ENCODE data around the gene GCK.

Gene GCK

GRCh38 chr7:44189286-44189992 lies at the start of gene GCK:
TSS of gene GCK (minus strand) at chr7:44189439. CDS start at chr7:44188953, 486 bp downstream.
- peaks cover 10% of the 10 kb centered on the region for H3K27me3 ChIP-seq (ENCODE audit: insufficient read depth, low read length)
- H3K4me1 ChIP-seq (ENCODE audit: insufficient read depth, low read length) = peaks cover 12% of the 10 kb centered on the region
- H2AFZ ChIP-seq (ENCODE audit: low read depth, low read length) = no peak within 1 kb of the TSS
- H3K36me3 ChIP-seq (ENCODE audit: insufficient read depth, low read length) = no peaks in the 10 kb centered on the region
- H3K4me3 ChIP-seq (ENCODE audit: low read length) = no peak within 1 kb of the TSS
- no peaks in the 10 kb centered on the region for H3K9me3 ChIP-seq (ENCODE audit: low read length)

DNA sequence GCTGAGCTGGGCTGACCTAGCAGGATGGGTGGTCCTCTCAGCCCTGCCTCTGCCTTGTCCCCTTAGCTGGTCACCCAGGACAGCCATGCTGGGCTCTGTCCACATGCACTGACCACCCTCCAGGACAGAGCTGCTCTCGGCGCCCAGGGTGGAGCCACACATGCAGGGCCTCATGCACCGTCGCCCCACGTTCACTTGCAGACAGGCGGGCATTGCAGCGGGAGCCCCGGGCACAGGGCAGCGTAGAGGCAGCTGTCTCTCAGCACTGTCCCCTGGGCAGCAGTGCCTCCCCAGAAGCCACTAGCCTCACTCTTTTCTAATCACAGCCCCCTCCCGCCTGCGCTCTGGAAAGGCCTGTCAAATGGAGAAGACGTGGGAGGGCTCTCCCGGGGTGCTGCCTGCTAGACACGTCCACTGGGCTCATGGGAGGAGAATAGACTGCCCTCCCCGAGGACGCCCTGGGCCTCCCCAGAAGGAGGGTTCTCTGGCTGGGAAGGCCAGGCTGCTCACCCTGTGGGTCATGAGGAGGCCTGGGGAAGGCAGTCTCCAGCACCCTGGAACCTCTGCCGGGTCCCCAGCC lies 49.0 kb upstream of the GCK start:
- no peaks in the 10 kb centered on the region for H3K4me1 ChIP-seq (ENCODE audit: insufficient read depth, low read length)
- H3K27me3 ChIP-seq (ENCODE audit: insufficient read depth, low read length) = peaks cover 8% of the 10 kb centered on the region
- no peaks in the 10 kb centered on the region for H3K9me3 ChIP-seq (ENCODE audit: low read length)
- no peaks in the 10 kb centered on the region for H3K36me3 ChIP-seq (ENCODE audit: insufficient read depth, low read length)
- no peak overlapping the region for H2AFZ ChIP-seq (ENCODE audit: low read depth, low read length)
- H3K4me3 ChIP-seq (ENCODE audit: low read length) = no peak overlapping the region

GRCh38 chr7:44237696-44238095 lies 48.5 kb upstream of the GCK start:
- Histone ChIP-seq H3K36me3 (ENCODE audit: insufficient read depth, low read length) (no peaks in the 10 kb centered on the region), H3K9me3 (ENCODE audit: low read length) (no peaks in the 10 kb centered on the region), H3K4me1 (ENCODE audit: insufficient read depth, low read length) (no peaks in the 10 kb centered on the region), H2AFZ (ENCODE audit: low read depth, low read length) (no peak overlapping the region), H3K4me3 (ENCODE audit: low read length) (no peak overlapping the region), H3K27me3 (ENCODE audit: insufficient read depth, low read length) (peaks cover 5% of the 10 kb centered on the region)

- no peaks in the 10 kb centered on the region for H3K9me3 ChIP-seq (ENCODE audit: low read length)
- no peak overlapping the region for H3K4me3 ChIP-seq (ENCODE audit: low read length)
- peaks cover 7% of the 10 kb centered on the region for H3K27me3 ChIP-seq (ENCODE audit: insufficient read depth, low read length)
- H3K36me3 ChIP-seq (ENCODE audit: insufficient read depth, low read length) = no peaks in the 10 kb centered on the region
- no peak overlapping the region for H2AFZ ChIP-seq (ENCODE audit: low read depth, low read length)
- H3K4me1 ChIP-seq (ENCODE audit: insufficient read depth, low read length) = no peaks in the 10 kb centered on the region
These were observed 47.1 kb upstream of the GCK start for GRCh38 chr7:44236333-44236728.

GRCh38 chr7:44235582-44236332 lies 46.5 kb upstream of the GCK start:
- H3K9me3 ChIP-seq (ENCODE audit: low read length) = no peaks in the 10 kb centered on the region
- H3K4me3 ChIP-seq (ENCODE audit: low read length) = no peak overlapping the region
- no peaks in the 10 kb centered on the region for H3K4me1 ChIP-seq (ENCODE audit: insufficient read depth, low read length)
- peaks cover 10% of the 10 kb centered on the region for H3K27me3 ChIP-seq (ENCODE audit: insufficient read depth, low read length)
- no peaks in the 10 kb centered on the region for H3K36me3 ChIP-seq (ENCODE audit: insufficient read depth, low read length)
- H2AFZ ChIP-seq (ENCODE audit: low read depth, low read length) = no peak overlapping the region

DNA sequence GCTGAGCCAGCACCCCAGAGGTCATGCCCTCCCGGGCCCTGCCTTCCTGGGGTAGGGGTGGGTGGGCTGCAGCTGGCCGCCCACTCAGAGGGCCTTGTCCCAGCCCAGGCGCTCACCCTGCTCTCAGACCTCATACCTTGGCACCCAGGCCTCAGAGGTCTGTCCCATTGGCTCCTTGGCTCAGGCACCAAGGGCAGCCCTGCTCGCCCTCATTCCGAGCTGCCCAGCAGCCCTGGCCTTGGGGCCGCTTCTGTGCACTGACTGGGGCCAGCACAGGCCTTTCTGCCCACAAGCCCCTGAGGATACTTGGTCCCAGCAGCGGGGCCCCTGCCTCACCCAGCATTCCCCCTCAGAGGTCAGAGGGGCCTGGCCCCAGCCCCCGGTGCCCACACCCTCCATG lies 45.8 kb upstream of the GCK start:
- H3K36me3 ChIP-seq (ENCODE audit: insufficient read depth, low read length) = no peaks in the 10 kb centered on the region
- H3K4me1 ChIP-seq (ENCODE audit: insufficient read depth, low read length) = no peaks in the 10 kb centered on the region
- H3K4me3 ChIP-seq (ENCODE audit: low read length) = no peak overlapping the region
- peaks cover 16% of the 10 kb centered on the region for H3K27me3 ChIP-seq (ENCODE audit: insufficient read depth, low read length)
- no peaks in the 10 kb centered on the region for H3K9me3 ChIP-seq (ENCODE audit: low read length)
- no peak overlapping the region for H2AFZ ChIP-seq (ENCODE audit: low read depth, low read length)

DNA sequence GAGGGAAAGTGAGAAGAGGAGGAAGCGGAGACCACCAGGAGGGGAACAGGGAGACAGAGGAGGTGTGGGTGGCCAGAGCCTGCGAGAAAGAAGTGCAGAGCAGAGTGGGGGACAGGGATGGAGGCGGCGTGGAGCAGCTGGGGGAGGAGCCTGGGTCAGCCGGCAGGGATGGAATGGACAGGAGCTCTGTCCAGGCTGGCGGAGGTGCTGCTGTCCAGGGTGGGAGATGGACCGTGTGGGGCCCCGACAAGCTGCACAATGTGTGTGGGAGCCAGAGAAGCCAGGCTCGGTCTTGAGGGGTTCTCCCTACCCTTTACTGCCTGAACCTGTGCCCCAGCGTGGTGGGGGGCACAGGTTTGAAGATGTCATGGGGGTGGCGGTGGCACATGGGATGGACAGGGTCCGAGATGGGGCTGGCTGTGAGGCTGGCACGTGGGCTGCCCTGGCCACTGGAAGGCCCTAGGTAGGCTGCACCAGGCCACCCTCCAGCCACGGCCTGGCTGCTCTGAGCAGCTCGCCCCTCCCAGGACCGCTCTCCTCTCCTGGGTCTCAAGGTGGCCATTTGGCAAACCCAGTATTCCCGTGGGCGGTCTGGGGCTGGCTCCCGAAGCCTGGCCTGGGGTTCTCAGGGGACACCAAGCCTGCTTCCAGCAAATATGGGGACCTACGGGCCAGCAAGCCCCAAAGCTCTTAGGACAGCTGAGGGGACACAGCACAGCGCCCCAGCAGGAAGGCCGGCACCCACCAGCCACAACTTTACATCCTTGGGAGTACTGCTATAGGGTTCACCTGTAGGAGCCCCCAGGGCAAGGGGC lies 43.9 kb upstream of the GCK start:
- H3K4me3 ChIP-seq (ENCODE audit: low read length) = no peak overlapping the region

GRCh38 chr7:44232396-44232795 lies 43.2 kb upstream of the GCK start:
- Histone ChIP-seq H3K9me3 (ENCODE audit: low read length) (no peaks in the 10 kb centered on the region), H3K4me3 (ENCODE audit: low read length) (no peak overlapping the region), H3K36me3 (ENCODE audit: insufficient read depth, low read length) (no peaks in the 10 kb centered on the region), H3K4me1 (ENCODE audit: insufficient read depth, low read length) (no peaks in the 10 kb centered on the region), H3K27me3 (ENCODE audit: insufficient read depth, low read length) (peaks cover 30% of the 10 kb centered on the region), H2AFZ (ENCODE audit: low read depth, low read length) (no peak overlapping the region)

More for the DNA sequence above, 43.9 kb upstream of the GCK start:
- no peaks in the 10 kb centered on the region for H3K4me1 ChIP-seq (ENCODE audit: insufficient read depth, low read length)
- H3K9me3 ChIP-seq (ENCODE audit: low read length) = no peaks in the 10 kb centered on the region
- peaks cover 25% of the 10 kb centered on the region for H3K27me3 ChIP-seq (ENCODE audit: insufficient read depth, low read length)
- H2AFZ ChIP-seq (ENCODE audit: low read depth, low read length) = no peak overlapping the region
- no peaks in the 10 kb centered on the region for H3K36me3 ChIP-seq (ENCODE audit: insufficient read depth, low read length)

DNA sequence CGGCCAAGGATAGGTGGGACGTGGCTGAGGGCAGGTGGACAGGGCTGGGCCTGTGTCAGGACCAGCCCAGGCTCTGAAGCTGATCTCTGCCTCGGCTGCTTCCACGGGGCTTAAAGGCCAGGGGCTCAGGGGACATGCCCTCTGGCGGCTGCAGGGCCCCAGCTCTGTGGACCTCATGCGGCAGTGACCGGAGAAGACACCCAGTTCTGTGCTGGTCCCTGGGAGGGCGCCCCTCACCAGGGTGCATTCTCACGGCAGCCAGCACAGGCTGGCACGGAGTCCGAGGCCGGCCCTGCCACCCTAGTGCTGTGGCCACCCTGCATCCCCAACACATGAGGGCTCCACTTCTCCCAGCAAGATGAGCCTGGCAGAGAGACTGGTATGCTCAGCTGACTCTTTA lies 41.8 kb upstream of the GCK start:
- no peaks in the 10 kb centered on the region for H3K36me3 ChIP-seq (ENCODE audit: insufficient read depth, low read length)
- no peaks in the 10 kb centered on the region for H3K9me3 ChIP-seq (ENCODE audit: low read length)
- no peaks in the 10 kb centered on the region for H3K4me1 ChIP-seq (ENCODE audit: insufficient read depth, low read length)
- no peak overlapping the region for H2AFZ ChIP-seq (ENCODE audit: low read depth, low read length)
- H3K4me3 ChIP-seq (ENCODE audit: low read length) = no peak overlapping the region
- H3K27me3 ChIP-seq (ENCODE audit: insufficient read depth, low read length) = peaks cover 30% of the 10 kb centered on the region

GRCh38 chr7:44230286-44230685 lies 41.0 kb upstream of the GCK start:
- Histone ChIP-seq H3K4me3 (ENCODE audit: low read length) (no peak overlapping the region), H2AFZ (ENCODE audit: low read depth, low read length) (no peak overlapping the region), H3K9me3 (ENCODE audit: low read length) (no peaks in the 10 kb centered on the region), H3K4me1 (ENCODE audit: insufficient read depth, low read length) (no peaks in the 10 kb centered on the region), H3K27me3 (ENCODE audit: insufficient read depth, low read length) (peaks cover 36% of the 10 kb centered on the region), H3K36me3 (ENCODE audit: insufficient read depth, low read length) (no peaks in the 10 kb centered on the region)

GRCh38 chr7:44229546-44230105 lies 40.4 kb upstream of the GCK start:
- Histone ChIP-seq H2AFZ (ENCODE audit: low read depth, low read length) (no peak overlapping the region), H3K36me3 (ENCODE audit: insufficient read depth, low read length) (no peaks in the 10 kb centered on the region), H3K4me1 (ENCODE audit: insufficient read depth, low read length) (no peaks in the 10 kb centered on the region), H3K9me3 (ENCODE audit: low read length) (no peaks in the 10 kb centered on the region), H3K27me3 (ENCODE audit: insufficient read depth, low read length) (peaks cover 41% of the 10 kb centered on the region), H3K4me3 (ENCODE audit: low read length) (no peak overlapping the region)

DNA sequence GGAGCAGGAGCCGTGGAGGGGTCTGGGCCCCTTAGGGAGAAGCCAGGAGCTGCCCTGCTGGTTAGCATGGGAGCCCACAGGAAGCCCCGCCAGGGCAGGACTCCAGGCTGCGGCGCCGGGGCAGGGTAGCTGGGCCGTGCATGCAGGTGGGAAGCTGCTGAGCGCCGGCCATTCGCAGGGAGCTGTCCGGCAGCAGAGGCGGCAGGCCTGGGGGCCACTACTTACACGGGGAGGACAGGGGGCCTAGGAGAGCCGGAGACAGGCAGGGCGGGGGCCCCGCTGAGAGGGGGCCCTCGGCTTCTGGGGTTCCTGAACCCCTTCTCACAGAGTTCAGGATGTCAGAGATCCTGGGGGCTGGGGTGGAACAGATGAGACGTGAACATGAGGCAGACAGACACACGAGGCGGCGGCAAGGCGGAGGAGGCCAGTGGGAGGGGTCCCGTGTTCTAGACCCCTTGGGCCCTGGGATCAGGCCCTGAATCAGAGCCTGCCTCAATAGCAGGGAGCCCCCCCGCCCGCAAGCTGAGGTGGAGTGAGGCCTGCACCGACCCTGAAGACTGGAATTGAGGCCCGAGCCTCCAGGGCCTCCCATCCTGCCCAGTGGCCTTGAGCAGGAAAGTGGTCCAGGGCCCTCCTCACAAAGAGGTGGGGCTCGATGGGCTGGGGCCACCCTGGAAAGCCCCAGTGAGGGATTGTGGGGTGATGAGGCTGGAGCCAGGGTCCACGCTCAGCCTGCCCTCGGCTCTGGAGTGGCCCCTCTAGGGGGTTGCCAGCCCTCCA lies 39.5 kb upstream of the GCK start:
- Histone ChIP-seq H2AFZ (ENCODE audit: low read depth, low read length) (no peak overlapping the region), H3K27me3 (ENCODE audit: insufficient read depth, low read length) (peaks cover 45% of the 10 kb centered on the region), H3K4me1 (ENCODE audit: insufficient read depth, low read length) (no peaks in the 10 kb centered on the region), H3K9me3 (ENCODE audit: low read length) (no peaks in the 10 kb centered on the region), H3K4me3 (ENCODE audit: low read length) (no peak overlapping the region), H3K36me3 (ENCODE audit: insufficient read depth, low read length) (no peaks in the 10 kb centered on the region)

Data from neuron (in vitro differentiated cells).